NCI-H510A (cell line): ENCODE measurements around the gene VWA7.
A peak's percentile ranks its signal among the peaks of the same experiment; 100 is the strongest.
"Not testable (repeated sequence)": the region's sequence is repeated elsewhere in the genome, so short reads cannot be mapped to it uniquely, and the experiment has no call there.

Experiments
- DNase-seq: peaks from one replicate; lab custom pipeline; 2025; lab: John Stamatoyannopoulos, UW

VWA7 gene

GRCh38 chr6:31776989-31777666, at the start of gene VWA7:
Gene VWA7 (minus strand): TSS chr6:31777328. CDS start chr6:31776779, 549 bp downstream.
- peak; percentile 93 for DNase-seq

GRCh38 chr6:31826793-31827285, 49.7 kb upstream of the VWA7 start:
- no peak for DNase-seq

GRCh38 chr6:31825553-31825952, 48.4 kb upstream of the VWA7 start:
- DNase-seq, result no peak

GRCh38 chr6:31823592-31824196, 46.6 kb upstream of the VWA7 start:
- DNase-seq, result not testable (repeated sequence)

- DNase-seq, result peak; percentile 37
Measured at GRCh38 chr6:31822036-31822821, 45.1 kb upstream of the VWA7 start.

GRCh38 chr6:31821301-31822035, 44.3 kb upstream of the VWA7 start:
- DNase-seq, result peak; percentile 26

GRCh38 chr6:31820399-31820798, 43.3 kb upstream of the VWA7 start:
- DNase-seq, result not testable (repeated sequence)

GRCh38 chr6:31819871-31820299, 42.8 kb upstream of the VWA7 start:
- no peak for DNase-seq

GRCh38 chr6:31817929-31818511, 40.9 kb upstream of the VWA7 start:
- DNase-seq, result not testable (repeated sequence)

- not testable (repeated sequence) for DNase-seq
Measured at GRCh38 chr6:31817133-31817928, 40.2 kb upstream of the VWA7 start.

GRCh38 chr6:31815025-31815838, 38.1 kb upstream of the VWA7 start, which contains the start of the genes HSPA1A and HSPA1L:
Gene HSPA1A (plus strand): TSS chr6:31815543. CDS start chr6:31815757, 214 bp downstream.
Gene HSPA1L (minus strand): TSS chr6:31815283. CDS start chr6:31811972, 3,311 bp downstream.
- DNase-seq, result peak; percentile 92

- peak; percentile 96 for DNase-seq
Measured at GRCh38 chr6:31814677-31815024, 37.5 kb upstream of the VWA7 start.

- DNase-seq, result no peak
Measured at GRCh38 chr6:31813465-31813849, 36.3 kb upstream of the VWA7 start.

- no peak for DNase-seq
Measured at GRCh38 chr6:31811645-31812044, 34.5 kb upstream of the VWA7 start.

- DNase-seq, result not testable (repeated sequence)
Measured at GRCh38 chr6:31808599-31808998, 31.5 kb upstream of the VWA7 start.

- peak; percentile 92 for DNase-seq
Measured at GRCh38 chr6:31806470-31807272, 29.5 kb upstream of the VWA7 start, which contains the start of gene LSM2. Gene LSM2 (minus strand): TSS chr6:31806966. CDS start chr6:31806757, 209 bp downstream.

GRCh38 chr6:31805939-31806469, 28.9 kb upstream of the VWA7 start:
- DNase-seq, result no peak
